ENCODE measurements around the gene P2RX3. TPM values are rescaled to one million over a fixed set of nuclear protein-coding genes. Genes with fewer than 3 reads are reported as not detected.
"Not testable (repeated sequence)": the region's sequence is repeated elsewhere in the genome, so short reads cannot be mapped to it uniquely, and the experiment has no call there.

P2RX3 gene
- polyA plus RNA-seq, 1 donor: 5.4 TPM

DNA sequence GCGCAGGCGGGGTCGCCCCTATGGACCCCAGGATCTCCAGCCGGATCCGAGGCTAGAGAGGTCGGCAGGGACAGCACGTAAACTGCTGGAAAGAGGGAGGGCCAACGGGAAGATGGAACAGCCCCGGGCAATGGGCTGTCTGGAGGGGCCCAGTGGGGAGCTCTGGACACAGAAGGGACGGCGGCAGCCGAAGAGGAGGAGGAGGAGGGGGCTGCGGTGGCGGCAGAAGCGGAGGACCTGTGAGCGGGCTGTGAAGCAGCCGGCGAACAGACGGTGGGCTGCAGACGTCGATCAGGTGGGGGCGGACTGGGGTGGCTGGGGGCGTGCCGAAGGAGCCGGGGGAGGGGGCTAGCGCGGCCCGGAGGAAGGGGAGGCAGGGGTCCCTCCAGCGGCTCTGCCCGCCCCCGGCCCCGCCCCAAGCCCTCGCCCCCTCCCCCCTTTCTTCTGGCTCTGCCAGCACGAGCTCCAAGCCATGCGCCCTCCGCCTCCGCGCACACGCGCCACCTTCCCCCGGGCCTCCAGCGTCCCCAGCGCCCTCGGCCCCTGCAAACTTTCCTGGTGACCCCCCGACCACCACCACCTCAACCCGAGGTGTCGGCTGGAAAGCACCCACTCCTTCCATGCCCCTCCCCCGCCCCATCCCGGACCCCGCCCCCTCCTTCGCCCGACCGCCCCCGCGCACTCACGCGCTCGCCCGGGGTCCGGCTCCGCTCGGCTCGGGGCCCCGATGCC lies 13.8 kb upstream of the P2RX3 start:
- no peak for DNase-seq (ENCODE audit: low read depth)

GRCh38 chr11:57324886-57325734 lies 13.0 kb upstream of the P2RX3 start, which contains the start of gene TNKS1BP1:
TSS of gene TNKS1BP1 (minus strand) at chr11:57324952. CDS start at chr11:57321885, 3,067 bp downstream.
- peak; percentile 88 for DNase-seq (ENCODE audit: low read depth)

GRCh38 chr11:57325735-57326048 lies 12.5 kb upstream of the P2RX3 start:
- no peak for DNase-seq (ENCODE audit: low read depth)

GRCh38 chr11:57327721-57328120 lies 10.4 kb upstream of the P2RX3 start:
- DNase-seq (ENCODE audit: low read depth): no peak

DNA sequence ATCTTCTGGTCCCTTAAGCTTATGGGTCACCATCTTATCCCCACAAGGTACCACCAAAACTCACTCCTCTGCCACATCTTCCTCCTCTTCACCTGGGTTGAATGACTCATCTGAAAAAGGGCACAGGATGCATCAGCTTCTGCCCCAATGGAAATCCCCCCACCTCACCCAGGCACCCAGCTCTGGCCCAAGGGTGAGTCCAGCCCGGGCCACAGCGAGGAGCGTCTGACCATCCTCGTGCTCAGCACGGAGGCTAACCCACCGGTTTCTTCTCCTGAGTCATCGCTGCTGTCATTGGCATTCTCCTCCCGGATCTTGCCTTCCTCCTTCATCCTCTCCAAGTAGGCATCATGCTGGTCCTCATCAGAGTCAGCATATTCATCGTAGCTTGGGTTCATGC lies 8.1 kb upstream of the P2RX3 start:
- DNase-seq (ENCODE audit: low read depth): no peak

GRCh38 chr11:57331720-57332119 lies 6.4 kb upstream of the P2RX3 start:
- no peak for DNase-seq (ENCODE audit: low read depth)

- DNase-seq (ENCODE audit: low read depth): no peak
Observed at GRCh38 chr11:57332694-57333440, 5.3 kb upstream of the P2RX3 start.

GRCh38 chr11:57335023-57335342 lies 3.2 kb upstream of the P2RX3 start:
- DNase-seq (ENCODE audit: low read depth): no peak

DNA sequence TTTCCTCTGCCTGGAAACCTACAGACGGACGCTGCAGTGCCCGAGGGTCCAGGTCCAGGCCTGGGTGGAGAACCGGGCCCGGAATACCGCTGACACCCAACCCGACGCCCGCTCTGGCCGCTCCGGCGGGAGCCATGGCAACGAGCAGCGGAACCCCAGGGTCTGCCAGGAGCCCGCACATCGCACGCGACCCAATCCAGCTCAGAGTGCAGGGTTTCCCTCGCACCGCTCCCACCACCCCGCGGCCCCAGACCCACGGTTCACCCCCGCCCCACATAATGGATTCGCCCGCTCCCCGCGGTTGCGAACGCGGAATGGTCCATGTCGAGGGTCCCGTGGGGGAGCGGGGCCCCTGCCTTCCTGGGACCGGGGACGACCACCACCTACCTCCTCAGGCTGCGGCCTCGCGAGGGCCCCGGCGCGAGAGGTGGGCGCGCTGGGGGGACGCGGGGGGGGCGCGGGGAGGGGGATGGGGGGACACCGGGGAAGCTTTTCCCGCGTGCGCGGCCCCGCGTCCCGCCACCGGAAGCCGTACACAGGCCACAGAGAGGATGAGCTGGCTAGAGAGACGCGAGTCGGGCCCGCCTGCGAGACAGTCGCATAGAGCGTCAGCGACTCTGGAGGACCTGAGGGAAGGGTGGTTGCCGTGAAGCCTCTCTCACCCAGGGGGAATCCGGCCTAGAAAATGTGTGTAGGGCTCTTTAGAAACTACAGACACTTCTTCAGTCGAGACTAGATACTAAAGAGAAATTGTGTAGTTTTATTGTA lies 2.6 kb upstream of the P2RX3 start, which contains the start of gene SSRP1:
Gene SSRP1 (minus strand): TSS at position 550 of the 768 bp plus-strand sequence. CDS start 771 bp downstream, outside the sequence.
- no peak for DNase-seq (ENCODE audit: low read depth)

GRCh38 chr11:57336111-57336666 lies 2.0 kb upstream of the P2RX3 start:
- no peak for DNase-seq (ENCODE audit: low read depth)

DNA sequence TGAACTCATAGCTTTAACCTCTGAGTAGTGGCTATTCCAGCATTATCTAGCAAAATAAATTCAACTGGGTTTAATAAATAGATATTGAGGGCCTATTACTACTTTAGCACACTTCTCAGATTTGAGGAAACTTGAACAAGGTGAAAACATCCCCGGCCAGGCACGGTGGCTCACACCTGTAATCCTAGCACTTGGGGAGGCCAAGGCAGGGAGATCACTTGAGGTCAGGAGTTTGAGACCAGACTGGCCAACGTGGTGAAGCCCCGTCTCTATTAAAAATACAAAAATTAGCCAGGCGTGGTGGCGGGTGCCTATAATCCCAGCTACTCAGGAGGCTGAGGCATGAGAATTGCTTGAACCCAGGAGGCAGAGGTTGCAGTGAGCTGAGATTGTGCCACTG lies 1.3 kb upstream of the P2RX3 start:
- not testable (repeated sequence) for DNase-seq (ENCODE audit: low read depth)

DNA sequence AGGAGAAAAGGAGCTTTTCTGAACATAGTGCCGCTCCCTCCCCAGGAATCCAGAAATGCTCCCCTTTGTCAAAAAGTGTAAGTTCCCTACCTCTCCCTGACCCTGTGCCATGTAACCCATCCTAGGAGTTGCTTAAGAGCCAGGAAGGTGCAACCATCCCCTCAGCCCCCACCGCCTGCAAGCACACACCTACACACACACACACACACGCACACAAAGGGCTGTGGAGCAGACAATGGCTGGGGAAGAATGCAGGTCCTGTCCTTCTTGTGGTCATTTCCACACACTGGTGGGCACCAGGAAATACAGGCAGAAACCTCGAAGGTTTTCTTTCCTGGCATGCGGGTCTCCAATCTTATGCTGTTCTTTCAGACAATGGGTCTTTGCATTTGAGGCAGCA lies 1.2 kb downstream of the P2RX3 start:
- no peak for DNase-seq (ENCODE audit: low read depth)

GRCh38 chr11:57340039-57340615 lies 2.0 kb downstream of the P2RX3 start:
- DNase-seq (ENCODE audit: low read depth): no peak

DNA sequence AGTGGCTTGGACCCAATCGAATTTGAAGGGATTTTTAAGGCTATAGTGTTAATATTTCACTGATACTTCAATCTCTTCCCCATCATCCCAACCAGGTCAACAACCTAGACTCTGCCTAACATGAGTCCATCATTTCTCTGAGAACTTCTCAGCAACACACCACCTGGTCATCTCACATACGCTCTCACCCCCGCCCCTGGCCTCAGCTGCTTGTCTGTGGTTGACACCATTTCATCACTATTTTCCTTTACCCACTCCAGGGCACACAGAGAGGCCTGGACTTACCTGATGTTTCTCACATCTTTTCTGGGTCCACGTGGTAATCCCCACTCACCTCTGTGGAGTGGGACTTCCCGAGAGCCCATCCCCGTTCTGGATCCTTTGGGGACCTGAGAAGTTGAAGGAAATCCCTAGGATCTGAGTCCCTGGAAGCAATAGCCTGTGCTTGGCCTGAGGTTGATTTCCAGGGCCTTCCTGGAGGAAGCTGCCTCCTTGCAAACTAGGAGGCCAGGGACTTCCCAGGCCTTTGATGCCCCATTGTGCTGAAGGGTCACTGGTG lies 3.2 kb downstream of the P2RX3 start:
- no peak for DNase-seq (ENCODE audit: low read depth)

DNA sequence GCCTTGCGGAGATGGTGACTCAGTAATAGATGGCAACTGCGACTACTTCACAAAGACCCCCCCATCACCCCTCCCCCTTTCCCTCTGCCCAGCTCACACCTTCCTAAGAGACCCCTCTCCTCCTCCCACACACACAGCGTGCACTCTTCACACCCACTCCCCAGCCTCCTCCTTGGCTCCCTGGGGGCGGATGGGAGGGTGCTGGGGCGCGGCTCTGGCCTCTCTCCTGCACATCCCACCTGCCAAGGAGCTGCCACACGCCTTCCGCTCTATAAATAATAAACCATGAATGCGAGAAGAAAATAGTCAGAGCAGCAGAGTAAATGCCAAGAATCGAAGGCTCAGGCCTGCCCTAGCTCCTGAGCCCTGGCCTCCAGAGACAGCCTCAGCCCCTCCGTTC lies 4.5 kb downstream of the P2RX3 start:
- no peak for DNase-seq (ENCODE audit: low read depth)

- DNase-seq (ENCODE audit: low read depth): no peak
Observed at GRCh38 chr11:57343825-57344224, 5.7 kb downstream of the P2RX3 start.

DNA sequence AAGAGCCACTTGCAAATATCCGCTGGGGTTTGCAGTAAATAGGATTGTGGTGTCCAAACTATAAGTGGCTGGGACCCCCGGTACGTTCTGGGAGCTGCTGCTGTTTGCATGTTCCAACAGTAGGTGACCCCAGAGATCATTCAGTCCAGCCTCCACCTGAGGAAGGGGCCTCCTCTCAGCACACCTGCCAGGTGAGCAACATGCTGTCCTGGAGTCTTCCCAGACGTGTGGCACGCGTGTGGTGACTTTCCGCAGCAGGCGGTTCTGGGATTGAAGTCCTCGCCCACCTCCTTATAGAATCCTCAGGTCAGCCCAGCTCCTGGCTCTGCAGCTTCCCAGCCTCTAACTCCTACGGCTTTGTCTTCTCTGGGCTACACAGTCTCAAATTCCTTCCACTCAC lies 6.7 kb downstream of the P2RX3 start:
- no peak for DNase-seq (ENCODE audit: low read depth)

DNA sequence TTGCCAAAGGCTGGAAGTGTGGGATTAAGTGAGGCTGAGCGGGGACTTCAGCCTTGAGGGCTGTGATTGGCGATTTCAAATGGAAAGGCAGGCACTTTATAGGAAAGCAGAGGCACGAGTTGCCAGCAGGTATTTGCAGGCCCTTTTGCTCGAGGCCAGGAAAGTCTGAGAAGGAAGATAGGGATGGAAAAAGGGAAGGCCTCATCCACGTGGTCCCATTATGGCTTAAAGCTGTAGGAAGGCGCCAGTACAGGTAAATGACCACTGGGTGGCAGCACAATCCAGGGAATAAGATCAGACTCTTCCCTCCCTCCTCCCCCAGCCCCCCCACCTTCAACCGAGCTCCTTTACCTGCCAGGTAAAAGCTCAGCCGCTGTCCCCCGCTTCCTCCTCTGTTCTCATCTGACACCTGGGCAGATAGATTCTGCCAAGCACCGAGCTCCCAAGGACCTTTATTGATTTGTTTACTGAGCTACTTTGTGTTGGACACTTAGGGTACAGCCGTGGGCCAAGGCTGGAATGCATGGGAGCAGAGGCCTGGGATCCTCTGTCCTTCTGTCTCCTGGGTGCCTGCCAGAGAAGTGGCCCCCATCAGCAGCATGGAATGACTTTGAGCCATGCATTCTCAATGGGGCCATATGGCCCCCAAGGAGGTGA lies 7.5 kb downstream of the P2RX3 start:
- no peak for DNase-seq (ENCODE audit: low read depth)

- no peak for DNase-seq (ENCODE audit: low read depth)
Observed at GRCh38 chr11:57347336-57347735, 9.2 kb downstream of the P2RX3 start.

DNA sequence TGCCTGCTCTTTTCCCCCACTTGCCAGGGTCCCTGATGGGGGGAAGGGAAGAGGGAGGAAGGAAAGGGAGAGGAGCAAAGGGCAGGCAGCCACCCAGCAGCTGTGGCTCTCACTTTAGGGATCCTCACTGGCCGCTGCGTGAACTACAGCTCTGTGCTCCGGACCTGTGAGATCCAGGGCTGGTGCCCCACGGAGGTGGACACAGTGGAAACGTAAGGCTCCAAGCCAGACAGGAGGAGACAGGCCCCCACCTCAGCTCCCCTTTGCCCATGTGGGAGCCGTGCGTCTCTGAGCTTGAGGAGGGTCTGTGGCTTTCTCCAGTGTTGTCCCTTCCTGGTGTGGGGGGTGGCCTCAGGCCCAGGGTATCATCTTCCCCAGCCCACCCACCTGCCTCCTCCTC lies 9.9 kb downstream of the P2RX3 start:
- DNase-seq (ENCODE audit: low read depth): no peak

Data from forelimb muscle (tissue), 1 donor.